DLD1 (cell line): Measurements from ENCODE around the gene SMAP2.
"Not testable (repeated sequence)": the region's sequence is repeated elsewhere in the genome, so short reads cannot be mapped to it uniquely, and the experiment has no call there.

ENCODE experiments used
- in situ Hi-C: cut with HindIII; loops from 2 replicates; pipeline ENCODE4 v1.10.0; 2017; ENCODE audit warnings: low sequenced_read_pairs

The SMAP2 gene

DNA sequence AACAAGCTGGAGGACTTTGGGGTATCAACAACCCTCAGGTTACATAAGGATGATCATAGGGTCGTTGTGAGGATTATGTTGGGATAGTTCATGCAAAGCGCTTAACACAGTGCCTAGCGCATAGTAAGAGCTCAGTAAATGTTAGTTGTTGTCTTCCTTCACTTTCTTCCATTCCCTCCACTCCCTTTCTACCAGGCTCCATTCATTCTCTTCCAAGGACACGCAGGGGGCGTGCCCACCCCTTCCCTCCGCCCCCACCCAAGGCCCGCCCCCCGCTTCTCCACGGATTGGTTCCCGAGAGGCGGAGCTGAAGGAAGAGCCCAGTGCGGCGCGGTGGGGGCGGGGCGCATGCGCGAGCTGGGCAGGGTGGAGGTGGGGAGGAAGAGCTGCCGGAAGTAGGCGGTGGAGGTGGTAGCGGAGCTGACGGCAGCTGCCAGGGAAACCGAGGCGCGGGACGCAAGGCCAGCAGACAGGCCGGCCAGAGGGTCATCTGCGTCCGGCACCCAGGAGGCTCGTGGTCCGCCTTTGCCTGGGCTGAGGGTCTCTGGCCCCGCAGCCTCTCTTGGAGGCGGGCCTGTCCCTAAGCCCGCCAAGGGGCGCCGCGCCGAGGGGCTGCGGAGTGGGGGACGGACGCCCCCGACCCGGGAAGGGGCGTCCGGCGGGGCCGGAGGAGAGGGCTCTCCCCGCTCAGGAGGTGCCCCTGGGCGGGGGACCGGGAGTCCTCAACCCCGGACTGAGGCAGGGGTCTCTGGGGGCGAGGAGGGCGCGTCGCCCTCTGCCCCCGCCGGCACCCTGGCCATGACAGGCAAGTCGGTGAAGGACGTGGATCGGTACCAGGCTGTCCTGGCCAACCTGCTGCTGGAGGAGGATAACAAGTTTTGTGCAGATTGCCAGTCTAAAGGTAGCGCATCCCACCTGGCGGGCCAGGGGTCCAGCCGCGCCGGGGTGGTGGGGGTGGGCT is at the start of gene SMAP2:
TSS of gene SMAP2 (plus strand) at position 405 of the 961 bp plus-strand sequence. CDS start at position 799, 394 bp downstream.
- in situ Hi-C loops = no loop called here

- in situ Hi-C loops = not testable (repeated sequence)
These were observed 42.1 kb upstream of the SMAP2 start for GRCh38 chr1:40331403-40331802.

- in situ Hi-C loops = no loop called here
These were observed 40.8 kb upstream of the SMAP2 start for GRCh38 chr1:40332695-40333094.

- in situ Hi-C loops = no loop called here
These were observed 36.1 kb upstream of the SMAP2 start for GRCh38 chr1:40337443-40337842.

GRCh38 chr1:40338745-40339419 is 34.6 kb upstream of the SMAP2 start:
- in situ Hi-C loops = no loop called here

GRCh38 chr1:40339420-40340323 is 33.9 kb upstream of the SMAP2 start:
- in situ Hi-C loops = no loop called here

DNA sequence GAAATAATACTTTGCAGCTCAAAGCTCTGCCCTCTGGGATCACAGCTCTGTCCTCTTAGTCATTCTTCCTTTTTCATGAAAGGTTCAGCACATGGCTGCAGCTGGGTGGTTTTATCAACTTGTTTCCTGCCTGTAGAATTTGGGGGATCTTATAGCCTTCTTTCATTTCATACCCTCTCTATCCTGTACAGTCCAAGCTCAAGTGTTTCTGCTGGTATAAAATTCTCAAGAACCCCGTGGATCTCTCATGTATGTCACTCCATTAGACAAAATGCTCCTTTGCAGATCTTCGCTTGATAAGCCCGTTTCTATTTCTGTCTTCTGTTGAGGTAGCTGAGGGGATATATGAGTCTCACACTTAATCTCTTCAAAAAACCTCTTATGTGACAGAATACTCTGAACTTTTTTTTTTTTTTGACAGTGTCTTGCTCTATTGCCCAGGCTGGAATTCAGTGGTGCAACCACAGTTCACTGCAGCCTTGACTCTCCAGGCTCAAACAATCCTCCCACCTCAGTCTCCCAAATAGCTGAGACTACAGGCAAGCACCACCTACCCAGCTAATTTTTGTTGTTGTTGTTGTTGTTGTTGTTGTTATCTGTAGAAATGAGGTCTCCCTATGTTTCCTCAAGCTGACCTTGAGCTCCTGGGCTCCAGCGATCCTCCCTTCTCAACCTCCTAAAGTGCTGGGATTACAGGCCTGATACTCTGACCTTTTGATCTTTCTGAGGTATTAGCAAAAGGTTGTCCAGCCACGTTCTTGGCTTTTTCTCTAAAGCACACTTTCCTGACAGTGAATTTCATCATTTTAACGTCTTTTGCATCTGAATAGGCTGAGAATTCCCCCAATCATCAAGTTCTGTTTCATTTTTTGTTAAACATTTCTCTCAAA is 31.8 kb upstream of the SMAP2 start:
- in situ Hi-C loops = no loop called here

- in situ Hi-C loops = not testable (repeated sequence)
These were observed 31.2 kb upstream of the SMAP2 start for GRCh38 chr1:40342381-40342717.

- in situ Hi-C loops = no loop called here
These were observed 28.9 kb upstream of the SMAP2 start for GRCh38 chr1:40344597-40344996.

DNA sequence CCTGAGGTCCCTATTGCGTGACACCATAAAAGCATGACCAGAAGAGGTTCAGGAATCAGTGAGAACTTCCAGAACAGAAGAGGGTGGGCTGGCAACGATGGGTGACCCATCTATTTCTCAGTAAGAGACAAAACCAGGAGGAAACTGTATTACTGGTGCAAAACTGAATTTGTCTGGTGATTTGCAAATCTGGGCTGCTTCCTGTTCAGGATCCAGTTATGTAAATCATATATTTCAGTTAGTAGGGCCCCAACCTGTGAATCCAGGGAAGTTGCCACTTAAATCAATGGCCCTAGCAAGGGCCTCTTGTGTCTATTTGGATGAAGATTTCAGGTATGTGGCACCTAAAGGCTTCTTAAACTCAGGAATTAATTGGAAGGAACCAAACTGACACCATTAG is 23.1 kb upstream of the SMAP2 start:
- in situ Hi-C loops = no loop called here

DNA sequence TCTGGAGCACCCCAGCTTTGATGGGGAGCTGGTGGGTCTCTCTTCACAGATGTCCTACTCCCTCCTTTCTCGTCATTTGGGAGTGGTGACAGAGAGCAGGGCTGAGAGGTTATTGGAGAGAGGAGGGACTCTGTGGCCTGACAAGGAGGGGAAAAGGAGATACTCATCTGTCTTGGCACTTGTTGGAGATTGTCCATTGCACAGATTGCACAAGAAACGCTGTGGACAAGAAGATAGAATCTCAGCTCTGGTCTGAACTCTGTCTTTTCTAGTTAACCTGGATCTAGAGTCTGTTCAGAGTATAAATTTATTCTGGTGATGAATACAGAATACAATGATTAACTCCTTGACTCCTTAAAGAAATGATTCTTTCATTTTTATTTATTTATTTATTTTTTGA is 22.4 kb upstream of the SMAP2 start:
- in situ Hi-C loops = no loop called here

DNA sequence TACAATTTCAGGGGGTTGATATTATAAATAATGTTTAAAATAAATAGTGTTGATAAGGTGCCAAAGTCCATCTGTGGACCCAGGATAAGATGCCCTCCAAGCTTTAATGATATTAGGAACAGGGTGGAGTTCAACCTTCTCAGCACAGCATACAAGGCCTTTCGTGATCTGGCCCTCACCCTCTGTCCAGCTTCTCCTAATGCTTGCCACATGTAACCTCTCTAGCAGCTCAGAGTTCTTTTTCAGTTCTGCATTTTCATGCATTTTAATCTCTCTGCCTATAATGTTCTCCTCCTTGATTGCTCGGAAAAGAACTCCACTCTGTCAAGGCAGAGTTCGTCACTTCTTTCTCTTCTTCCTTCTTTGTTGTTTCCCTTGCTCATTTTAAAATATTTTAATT is 21.4 kb upstream of the SMAP2 start:
- in situ Hi-C loops = no loop called here

- in situ Hi-C loops = no loop called here
These were observed 20.4 kb upstream of the SMAP2 start for GRCh38 chr1:40353082-40353481.

GRCh38 chr1:40357625-40358024 is 15.9 kb upstream of the SMAP2 start:
- in situ Hi-C loops = no loop called here

DNA sequence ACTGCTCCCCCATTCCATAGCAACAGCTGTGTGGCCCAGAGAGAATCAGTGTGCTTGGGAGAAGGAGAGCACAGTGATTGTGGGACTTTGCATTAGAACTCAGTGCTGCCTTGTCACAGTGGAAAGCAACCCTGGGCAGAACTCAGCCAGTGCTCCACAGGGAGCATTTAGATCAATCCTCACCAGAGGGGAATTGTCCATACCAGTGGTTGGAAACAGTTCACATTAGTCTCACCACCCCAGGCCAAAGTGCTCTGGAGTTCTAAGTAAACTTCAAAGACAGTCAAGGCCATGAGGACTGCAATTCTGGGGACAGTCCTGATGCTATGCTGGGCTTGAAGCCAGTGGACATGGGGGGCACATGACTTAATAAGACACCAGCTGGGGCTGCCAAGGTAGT is 12.9 kb upstream of the SMAP2 start:
- in situ Hi-C loops = no loop called here

DNA sequence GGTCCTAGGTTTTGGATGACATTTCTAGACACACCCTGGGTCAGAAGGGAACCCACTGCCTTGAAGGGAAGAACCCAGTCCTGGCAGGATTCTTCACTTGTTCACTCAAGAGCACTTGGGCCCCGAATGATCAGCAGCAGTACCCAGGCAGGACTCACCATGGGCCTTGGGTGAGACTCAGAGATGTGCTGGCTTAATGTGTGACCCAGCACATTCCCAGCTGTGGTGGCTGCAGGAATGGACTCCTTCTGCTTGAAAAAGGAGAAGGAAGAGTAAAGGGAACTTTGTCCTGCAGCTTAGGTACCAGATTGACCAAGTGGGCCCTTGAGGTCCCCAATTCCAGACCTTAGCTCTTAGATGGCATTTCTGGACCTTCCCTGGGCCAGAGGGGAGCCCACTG is 12.3 kb upstream of the SMAP2 start:
- in situ Hi-C loops = no loop called here

DNA sequence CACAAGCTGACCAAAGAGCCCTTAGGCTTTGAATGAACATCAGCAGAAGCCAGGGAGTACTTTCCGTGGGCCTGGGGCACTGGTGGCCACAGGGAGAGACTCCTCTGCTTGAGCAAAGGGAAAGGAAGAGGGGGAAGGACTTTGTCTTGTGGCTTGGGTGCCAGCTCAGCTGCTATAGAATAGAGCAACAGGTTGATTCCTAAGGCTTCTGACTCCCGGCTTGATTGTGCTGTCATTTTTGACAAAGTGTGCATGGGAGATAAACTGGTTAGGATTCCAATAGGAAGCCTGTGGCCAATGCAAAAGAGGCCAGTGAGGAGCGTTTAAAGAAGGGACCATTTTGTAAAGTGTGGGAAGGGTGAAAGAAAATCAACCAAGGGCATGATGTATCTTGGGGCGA is 11.9 kb upstream of the SMAP2 start:
- in situ Hi-C loops = no loop called here

- in situ Hi-C loops = no loop called here
These were observed 11.3 kb upstream of the SMAP2 start for GRCh38 chr1:40362199-40362598.

DNA sequence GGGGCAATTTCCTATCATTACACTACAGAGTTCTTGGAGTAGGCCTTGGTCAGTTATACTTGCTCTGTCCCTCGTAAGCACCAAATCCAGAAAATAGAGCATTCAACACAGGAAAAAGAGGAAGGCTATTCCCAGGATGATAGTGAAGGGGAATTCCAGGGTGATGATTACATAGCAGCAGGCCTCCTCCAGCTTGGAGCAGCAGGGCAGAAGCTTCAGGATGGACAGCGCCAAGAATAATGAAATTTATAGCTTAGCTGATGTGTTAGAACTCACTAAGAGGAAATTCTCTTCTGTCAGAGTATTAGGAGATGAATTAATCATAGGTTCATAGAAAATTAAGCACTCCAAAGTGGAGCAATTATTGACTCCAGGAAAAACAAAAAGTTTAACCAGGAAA is 10.8 kb upstream of the SMAP2 start:
- in situ Hi-C loops = no loop called here

GRCh38 chr1:40363721-40364120 is 9.8 kb upstream of the SMAP2 start:
- in situ Hi-C loops = no loop called here
